GM21515 (cell line): ENCODE data around the gene SCLT1.
"Not testable (repeated sequence)": the region's sequence is repeated elsewhere in the genome, so short reads cannot be mapped to it uniquely, and the experiment has no call there.

Source experiments
- ATAC-seq: cut with Tn5 transposase; IDR thresholded peaks from one replicate; pipeline ENCODE4 v1.9.1; 2021; ENCODE audit not compliant: unreplicated experiment

SCLT1 gene

DNA sequence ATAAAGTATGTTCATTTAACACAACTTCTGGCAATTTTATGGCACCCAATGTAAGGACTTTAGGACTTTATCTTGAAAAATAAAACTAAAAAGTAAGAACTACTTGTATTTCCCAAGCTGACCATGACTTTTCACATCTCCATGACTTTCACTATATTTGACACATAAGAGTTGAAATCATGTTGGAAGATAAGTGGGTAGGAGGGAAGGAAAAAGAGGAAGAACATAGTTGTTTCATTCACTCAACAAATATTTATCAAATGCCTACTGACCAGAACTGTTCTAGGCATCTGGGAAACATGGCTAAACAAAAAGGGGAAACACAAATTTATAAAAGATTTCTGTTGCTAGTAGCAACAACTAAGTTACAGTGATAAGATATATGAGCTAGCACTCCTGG, 16.0 kb downstream of the SCLT1 start:
- no peak for ATAC-seq

DNA sequence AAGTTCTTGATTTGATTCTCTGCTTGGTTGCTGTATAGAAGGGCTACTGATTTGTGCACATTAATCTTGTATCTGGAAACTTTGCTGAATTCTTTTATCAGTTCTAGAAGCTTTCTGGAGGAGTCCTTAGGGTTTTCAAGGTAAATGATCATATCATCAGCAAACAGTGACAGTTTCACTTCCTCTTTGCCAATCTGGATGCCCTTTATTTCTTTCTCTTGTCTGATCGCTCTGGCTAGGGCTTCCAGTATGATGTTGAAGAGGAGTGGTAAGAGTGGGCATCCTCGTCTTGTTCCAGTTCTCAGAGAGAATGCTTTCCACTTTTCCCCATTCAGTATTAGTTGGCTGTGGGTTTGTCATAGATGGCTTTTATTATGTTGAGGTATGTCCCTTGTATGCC, 23.8 kb downstream of the SCLT1 start:
- ATAC-seq: not testable (repeated sequence)

- ATAC-seq: no peak
Measured at GRCh38 chr4:129064717-129065116, 28.6 kb downstream of the SCLT1 start.

- no peak for ATAC-seq
Measured at GRCh38 chr4:129063640-129064039, 29.7 kb downstream of the SCLT1 start.

- no peak for ATAC-seq
Measured at GRCh38 chr4:129062580-129062979, 30.8 kb downstream of the SCLT1 start.

- ATAC-seq: no peak
Measured at GRCh38 chr4:129059028-129059427, 34.3 kb downstream of the SCLT1 start.

DNA sequence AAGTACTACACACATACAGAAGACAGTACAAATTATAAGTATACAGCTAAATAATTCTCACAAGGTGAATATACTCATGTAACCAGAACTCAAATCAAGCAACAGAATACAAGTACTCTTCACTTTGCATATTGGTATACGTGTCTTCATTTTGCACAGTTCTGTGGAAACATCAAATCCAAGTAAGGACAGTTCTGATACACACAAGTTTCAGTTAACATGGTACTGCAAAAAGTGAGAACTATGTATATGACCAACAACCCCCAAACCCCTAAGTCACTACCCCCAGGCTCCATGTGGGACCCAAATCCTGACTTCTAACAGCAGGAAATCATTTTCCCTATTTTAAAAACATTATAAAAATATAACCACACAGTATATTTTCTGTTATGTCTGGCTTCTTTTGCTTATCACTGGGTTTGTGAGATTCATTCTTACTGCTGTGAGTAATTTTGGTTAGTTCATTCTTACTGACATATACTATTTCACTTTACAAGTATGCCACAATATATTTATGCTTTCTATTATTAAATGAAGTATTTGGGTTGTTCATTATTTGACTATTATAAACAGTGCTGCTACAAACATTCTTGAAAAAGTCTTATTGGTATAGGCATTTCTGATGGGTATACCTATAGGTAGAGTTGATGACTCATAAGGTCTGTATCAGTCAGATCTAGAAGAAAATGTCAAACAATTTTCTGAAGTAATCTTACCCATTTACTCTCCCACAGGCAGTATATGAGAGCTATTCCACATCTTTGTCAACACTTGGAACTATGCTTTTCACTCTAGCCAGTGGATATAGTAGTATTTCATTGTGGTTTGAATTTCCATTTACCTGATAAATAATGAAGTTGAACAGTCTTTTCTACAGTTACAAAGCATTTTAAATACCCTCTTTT, 47.0 kb downstream of the SCLT1 start:
- no peak for ATAC-seq

DNA sequence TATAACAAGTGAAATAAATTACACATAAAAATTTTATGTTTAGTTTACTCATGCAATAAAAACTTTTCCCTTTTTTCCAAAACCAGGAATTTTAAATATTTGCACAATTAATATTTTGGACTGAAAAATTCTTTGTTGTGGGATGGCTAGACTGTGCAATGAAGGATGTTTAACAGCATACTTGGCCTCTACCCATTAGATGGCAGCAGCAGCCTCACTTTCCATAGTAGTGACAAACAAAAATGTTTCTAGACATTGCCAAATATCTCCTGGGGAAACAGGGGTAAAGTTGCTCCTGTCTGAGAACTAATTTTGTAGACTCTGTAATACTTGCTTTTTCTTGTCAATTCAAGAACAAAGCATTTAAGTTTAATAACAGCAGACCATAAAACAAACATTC, 49.8 kb downstream of the SCLT1 start:
- no peak for ATAC-seq

- ATAC-seq: no peak
Measured at GRCh38 chr4:129040471-129040870, 52.9 kb downstream of the SCLT1 start.

GRCh38 chr4:129037093-129037492, 56.2 kb downstream of the SCLT1 start:
- ATAC-seq: no peak

DNA sequence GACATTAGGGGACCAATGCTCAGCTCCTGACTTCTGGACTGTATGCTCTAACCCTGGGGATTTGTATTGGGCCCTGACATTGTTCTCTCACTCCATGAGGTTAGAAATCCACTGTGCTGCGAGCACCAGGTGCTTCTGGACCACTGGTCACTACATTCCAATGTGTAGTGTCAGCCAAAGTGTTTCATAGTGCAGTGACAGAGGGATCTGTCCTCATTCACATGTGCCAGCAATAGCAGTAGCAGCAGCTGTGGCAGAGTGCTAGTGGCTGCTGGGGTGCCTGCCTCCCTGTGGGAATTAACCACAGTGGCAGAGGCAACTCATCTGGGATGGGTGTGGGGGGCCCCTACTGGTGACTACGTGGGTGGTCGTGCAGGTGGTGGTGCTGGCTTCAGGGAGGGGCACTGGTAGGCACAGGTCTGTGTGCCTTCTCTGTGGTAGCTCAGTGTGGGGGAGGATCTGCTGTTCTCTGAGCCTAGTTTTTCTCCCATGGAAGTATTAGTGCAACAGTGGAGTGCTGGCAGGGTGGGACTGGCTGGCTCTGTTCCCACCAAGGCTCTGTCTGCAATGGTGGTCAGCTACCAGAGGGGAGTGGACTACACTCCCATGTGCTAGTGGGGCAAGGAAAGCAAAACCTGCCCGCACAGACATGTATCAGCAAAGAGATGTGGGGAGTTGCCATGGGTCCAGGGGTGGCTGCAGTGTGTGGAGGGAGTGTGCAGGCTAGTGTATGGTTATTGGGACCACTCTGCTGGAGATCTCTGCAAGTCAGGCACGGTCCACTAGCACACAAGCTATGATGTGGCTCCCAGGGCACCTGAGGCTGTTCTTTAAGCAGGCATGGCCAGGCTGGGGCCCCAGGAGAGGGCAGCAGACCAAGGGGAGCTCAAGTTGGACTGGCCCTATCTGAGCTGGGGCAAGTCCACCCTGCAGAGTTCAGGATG, 78.5 kb downstream of the SCLT1 start:
- no peak for ATAC-seq

DNA sequence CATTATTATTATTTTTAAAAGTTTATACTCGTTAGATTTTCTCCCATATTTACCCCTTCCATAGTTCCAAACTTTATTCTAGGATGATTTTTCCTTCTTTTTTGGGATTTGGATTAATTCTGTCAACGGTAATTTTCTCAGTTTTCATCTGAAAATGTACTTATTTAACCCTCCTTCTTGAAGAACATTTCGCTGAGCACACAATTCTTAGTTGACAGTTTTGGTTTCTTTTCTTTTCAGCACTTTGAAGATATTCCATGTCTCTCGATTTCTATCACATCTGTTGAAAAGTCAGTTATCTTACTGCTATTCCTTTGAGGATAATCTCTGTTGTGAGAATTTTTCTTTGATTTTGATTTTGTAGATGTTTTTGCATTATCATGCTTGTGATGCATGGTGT, 85.2 kb downstream of the SCLT1 start:
- no peak for ATAC-seq

- ATAC-seq: no peak
Measured at GRCh38 chr4:128986908-128987307, 106.4 kb downstream of the SCLT1 start.

DNA sequence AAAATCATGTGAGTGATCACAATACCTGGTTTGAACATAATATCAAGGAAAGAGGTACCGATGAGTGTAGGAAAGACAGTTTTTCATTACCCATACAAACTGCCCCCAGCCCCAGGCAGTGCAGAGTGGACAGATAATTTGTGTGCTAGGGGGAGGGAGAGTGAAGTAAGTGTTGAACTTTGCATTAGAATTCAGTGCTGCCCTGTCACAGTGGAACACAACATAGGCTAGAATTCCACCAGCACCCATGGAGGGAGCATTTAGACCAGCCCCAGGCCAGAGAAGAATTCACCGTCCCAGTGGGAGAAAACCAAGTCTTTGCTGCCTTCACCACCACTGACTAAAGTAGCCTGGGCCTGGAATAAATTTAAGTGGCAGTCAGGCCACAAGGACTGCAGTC, 107.3 kb downstream of the SCLT1 start:
- no peak for ATAC-seq

- ATAC-seq: no peak
Measured at GRCh38 chr4:128983771-128984485, 109.4 kb downstream of the SCLT1 start.

DNA sequence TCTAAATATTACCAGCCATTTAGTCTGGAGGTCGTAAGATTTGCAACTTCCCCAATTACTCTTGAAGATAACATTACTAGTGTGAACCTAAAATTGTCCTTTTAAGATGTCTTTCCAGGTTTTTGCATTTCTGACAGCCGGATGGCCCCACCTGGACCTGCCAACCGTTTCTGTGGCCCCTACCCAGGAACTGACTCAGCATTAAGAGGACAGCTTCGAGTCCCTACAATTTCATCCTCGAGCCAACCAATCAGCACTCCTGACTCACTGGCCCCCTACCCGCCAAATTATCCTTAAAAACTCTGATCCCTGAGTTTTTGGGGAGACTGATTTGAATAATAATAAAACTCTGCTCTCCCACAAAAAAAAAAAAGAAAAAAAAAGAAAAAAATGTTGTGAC, 112.0 kb downstream of the SCLT1 start:
- no peak for ATAC-seq

DNA sequence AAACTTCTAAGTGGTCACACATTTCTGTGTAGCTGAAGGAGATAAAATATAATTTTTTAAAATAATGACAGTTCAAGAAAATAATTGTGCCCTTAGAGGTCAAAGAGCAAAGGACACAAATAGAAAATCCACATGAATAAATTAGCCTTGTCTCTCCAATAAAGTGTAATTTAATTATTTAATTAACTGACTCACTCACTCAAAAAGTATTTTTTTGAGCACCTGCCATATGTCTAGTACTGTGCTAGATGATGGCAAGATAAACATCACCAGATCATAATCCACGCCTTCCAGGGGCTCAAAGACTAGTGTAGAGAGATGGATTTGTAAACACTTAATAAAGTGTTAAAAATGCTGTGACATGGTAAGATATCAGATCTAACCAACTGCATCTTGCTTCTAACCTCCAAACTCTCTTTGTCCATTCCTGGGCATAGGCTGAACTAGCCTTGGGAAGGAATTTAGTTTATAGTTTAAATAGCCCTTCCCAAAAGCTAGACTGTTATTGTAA, 112.5 kb downstream of the SCLT1 start:
- no peak for ATAC-seq

DNA sequence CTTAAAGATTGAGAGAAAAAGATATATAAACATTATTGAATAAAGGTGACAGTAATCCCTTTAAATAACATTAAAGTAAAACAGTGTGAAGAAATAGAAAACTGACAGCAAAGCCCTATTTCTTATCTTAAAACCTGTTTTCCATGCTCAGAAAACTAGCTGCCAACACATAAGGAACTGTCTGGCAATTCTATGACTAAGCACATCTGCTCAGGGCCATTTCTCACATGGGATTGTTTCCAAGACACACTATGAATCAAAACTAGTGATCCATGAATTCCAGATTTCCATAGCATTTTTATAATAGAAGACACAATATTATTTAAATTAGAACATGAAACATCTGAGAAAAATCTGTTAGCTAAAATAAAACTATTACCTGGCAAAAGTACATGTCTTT, 113.4 kb downstream of the SCLT1 start:
- ATAC-seq: no peak

GRCh38 chr4:128978985-128979384, 114.4 kb downstream of the SCLT1 start:
- ATAC-seq: no peak

DNA sequence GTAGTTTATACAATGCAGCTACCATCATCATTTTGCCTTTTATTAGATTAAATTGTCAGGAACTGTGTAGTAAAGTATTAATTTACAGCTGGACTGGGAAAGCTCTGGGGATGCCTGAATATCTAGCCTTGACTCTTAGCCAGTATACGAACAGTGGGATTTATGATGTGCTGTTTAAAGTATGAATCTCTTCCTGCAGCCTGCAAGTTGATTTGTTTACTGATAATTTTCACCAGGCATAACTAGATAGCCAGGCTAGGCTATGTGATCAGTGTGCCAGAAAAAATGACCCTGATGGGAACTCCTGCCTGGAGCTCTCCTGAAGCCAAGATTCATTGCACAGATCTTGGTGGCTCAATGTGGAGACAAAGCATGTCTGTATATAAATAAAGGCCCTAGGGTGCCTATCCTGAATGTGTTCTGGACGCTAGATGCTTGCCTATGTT, 119.2 kb downstream of the SCLT1 start:
- no peak for ATAC-seq

GRCh38 chr4:128973384-128973783, 120.0 kb downstream of the SCLT1 start:
- no peak for ATAC-seq
